Smooth muscle cell of bladder (primary cell): ENCODE measurements around the gene S100Z. TPM values are rescaled to one million over a fixed set of nuclear protein-coding genes. Genes with fewer than 3 reads are reported as not detected.

ENCODE experiments used
- total RNA-seq: library from RNA; depleted of rRNA; stranded (reverse); fragments of >200 nt; gene quantifications from 2 replicates; pipeline ENCODE4 v1.2.3, GENCODE V29; 2014

The S100Z gene
- total RNA-seq: not detected in 2 replicates

DNA sequence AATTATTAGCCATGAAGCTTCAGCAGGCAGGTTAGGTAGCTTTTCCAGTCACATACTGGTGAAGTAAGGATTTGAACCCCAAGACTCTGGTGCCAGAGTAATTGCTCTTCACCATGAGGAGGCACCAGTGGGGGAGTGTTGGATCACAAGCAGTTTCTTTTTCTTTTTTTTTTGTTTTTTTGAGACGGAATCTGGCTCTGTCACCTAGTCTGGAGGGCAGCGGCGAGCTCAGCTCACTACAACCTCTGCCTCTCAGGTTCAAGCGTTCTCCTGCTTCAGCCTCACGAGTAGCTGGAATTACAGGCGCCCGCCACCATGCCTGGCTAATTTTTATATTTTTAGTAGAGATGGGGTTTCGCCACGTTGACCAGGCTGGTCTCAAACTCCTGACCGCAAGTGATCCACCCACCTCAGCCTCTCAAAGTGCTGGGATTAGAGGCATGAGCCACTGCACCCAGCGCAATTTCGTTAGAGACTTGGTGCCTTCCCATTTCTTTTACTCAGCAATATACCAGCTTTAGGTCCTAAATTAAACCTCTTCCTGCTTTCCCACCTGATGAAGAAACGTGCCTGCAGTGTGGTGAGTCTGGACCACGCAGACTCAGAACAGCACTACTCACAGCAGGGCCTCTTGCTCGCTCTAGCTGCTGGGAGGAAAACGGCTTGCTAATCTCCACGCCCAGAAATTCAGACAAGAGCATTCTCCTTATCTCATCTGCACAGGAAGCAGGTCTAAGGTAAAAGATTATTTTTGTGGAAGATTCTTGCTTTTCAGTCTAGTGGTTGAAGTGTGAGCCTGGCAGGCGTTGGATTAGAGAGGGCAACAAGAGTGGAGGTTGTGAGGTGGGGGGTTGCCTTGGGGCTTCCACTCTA is at the start of gene S100Z:
S100Z (plus strand) TSS at position 596 of the 873 bp plus-strand sequence. CDS start 25,346 bp downstream, outside the sequence.

DNA sequence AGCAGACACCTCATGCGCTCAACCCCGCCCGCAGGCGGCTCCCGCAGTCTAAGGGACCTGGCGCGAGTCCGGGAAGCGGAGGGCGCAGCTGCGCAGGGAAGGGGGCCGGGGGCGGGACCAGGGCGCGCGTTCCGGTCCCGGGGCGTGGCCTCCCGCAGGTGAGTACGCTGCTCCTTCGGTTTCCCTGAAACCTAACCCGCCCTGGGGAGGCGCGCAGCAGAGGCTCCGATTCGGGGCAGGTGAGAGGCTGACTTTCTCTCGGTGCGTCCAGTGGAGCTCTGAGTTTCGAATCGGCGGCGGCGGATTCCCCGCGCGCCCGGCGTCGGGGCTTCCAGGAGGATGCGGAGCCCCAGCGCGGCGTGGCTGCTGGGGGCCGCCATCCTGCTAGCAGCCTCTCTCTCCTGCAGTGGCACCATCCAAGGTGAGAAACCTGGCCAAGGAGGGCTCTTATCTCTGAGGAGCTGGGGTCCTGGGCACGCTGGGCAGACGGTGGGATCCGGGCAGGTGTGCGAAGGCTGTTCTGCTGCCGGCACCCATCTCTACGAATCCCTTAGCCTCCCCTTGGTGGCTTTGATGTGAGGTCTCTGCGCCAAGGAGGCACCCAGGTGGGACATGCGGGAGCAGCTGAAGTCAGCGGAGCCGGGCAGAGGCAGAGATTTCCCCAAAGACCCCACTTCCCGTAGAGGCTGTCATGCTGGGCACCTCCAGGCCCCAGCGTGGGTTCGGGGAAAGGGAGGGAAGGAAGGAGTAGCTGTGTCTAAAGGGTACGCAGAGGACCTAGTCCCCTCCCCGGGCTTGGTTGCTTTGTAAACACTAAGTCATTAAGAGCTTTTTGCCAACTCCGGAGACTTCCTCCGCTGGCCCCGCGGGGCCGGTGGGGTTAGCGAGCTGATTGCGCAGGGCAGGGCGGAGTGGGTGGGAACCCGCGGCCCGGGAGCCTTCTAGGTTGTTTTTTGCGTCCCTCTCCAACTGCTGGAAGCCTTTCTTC is 30.7 kb upstream of the S100Z start, which contains the start of gene F2RL1:
F2RL1 (plus strand) TSS at position 187 of the 988 bp plus-strand sequence; CDS start at position 340, 153 bp downstream.

DNA sequence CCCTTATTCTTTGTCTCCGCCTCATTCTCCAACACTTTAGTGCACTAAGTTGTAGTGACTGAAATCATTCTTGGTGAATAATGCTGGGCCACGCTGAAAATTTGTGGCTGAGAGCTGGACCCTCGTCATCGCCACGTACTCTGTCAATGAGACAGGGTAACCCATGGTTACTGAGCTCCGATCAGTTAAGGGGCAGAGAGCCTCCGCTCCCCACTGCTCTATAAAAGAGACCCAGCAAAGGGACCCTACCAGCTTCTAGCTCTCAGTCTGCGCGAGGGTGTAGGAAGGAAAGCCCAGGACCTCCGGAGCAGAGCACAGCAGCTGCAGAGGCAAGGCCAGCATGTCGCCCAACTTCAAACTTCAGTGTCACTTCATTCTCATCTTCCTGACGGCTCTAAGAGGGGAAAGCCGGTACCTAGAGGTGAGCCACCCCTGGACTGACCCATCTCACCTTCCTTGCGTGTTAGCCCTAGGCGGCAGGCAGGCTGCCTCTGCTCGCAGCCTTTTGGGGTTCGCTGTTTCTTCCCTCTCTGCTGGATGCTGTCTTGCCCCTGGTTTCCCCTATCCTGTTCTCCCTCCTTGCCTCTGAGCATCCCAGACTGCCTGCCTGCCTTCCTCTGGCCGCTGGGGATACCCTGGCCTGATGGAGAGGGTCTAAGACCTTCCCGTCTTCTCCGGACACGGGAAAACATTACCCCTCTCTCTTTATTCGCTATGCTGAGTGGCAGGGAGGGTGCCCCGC is 103.2 kb downstream of the S100Z start, which contains the start of gene CRHBP:
CRHBP (plus strand) TSS at position 251 of the 742 bp plus-strand sequence; CDS start at position 341, 90 bp downstream.

Other genes starting within 250 kb of the S100Z start
- gene F2RL2, start 226.6 kb upstream of the S100Z start, total RNA-seq: 5.4 and 9.8 TPM in 2 replicates
- gene F2R, start 133.9 kb upstream of the S100Z start, total RNA-seq: 67.8 and 70.8 TPM in 2 replicates
- 16.5 and 20.9 TPM in 2 replicates for gene F2RL1, start 31.0 kb upstream of the S100Z start, total RNA-seq
- 1.3 and 2.1 TPM in 2 replicates for gene CRHBP, start 103.0 kb downstream of the S100Z start, total RNA-seq
- gene AGGF1, start 180.4 kb downstream of the S100Z start, total RNA-seq: 27.3 and 32.0 TPM in 2 replicates
- gene ZBED3, start 237.3 kb downstream of the S100Z start, total RNA-seq: 0.28 and 0.57 TPM in 2 replicates